Fibroblast of skin of right quadriceps (primary cell): ENCODE measurements around the gene KIAA1217.
"Not testable (repeated sequence)": the region's sequence is repeated elsewhere in the genome, so short reads cannot be mapped to it uniquely, and the experiment has no call there.

Experiments used
- DNase-seq: peaks from one replicate; pipeline ENCODE4 v3.0.0-alpha.2; 2013

Gene KIAA1217

GRCh38 chr10:24468281-24468751, 259.4 kb downstream of the KIAA1217 start:
- DNase-seq = no peak

GRCh38 chr10:24469993-24470392, 261.1 kb downstream of the KIAA1217 start:
- DNase-seq = no peak

GRCh38 chr10:24475598-24475997, 266.7 kb downstream of the KIAA1217 start:
- no peak for DNase-seq

GRCh38 chr10:24476913-24477701, 268.2 kb downstream of the KIAA1217 start:
- no peak for DNase-seq

- DNase-seq = no peak
Measured at GRCh38 chr10:24477915-24478314, 269.0 kb downstream of the KIAA1217 start.

GRCh38 chr10:24479806-24480205, 270.9 kb downstream of the KIAA1217 start:
- DNase-seq = no peak

- no peak for DNase-seq
Measured at GRCh38 chr10:24480447-24480846, 271.5 kb downstream of the KIAA1217 start.

- no peak for DNase-seq
Measured at GRCh38 chr10:24481241-24481640, 272.3 kb downstream of the KIAA1217 start.

- DNase-seq = not testable (repeated sequence)
Measured at GRCh38 chr10:24482713-24483112, 273.8 kb downstream of the KIAA1217 start.

- peak; percentile 55 for DNase-seq
Measured at GRCh38 chr10:24483701-24484100, 274.8 kb downstream of the KIAA1217 start.

GRCh38 chr10:24484771-24485170, 275.8 kb downstream of the KIAA1217 start:
- no peak for DNase-seq

- no peak for DNase-seq
Measured at GRCh38 chr10:24485304-24485703, 276.4 kb downstream of the KIAA1217 start.

GRCh38 chr10:24488631-24489030, 279.7 kb downstream of the KIAA1217 start:
- DNase-seq = no peak

- DNase-seq = no peak
Measured at GRCh38 chr10:24493165-24493564, 284.2 kb downstream of the KIAA1217 start.

- DNase-seq = no peak
Measured at GRCh38 chr10:24494236-24494635, 285.3 kb downstream of the KIAA1217 start.

- DNase-seq = no peak
Measured at GRCh38 chr10:24494777-24495176, 285.8 kb downstream of the KIAA1217 start.

- DNase-seq = no peak
Measured at GRCh38 chr10:24495666-24496460, 286.9 kb downstream of the KIAA1217 start.

- no peak for DNase-seq
Measured at GRCh38 chr10:24496906-24497305, 288.0 kb downstream of the KIAA1217 start.

GRCh38 chr10:24501056-24501711, 292.2 kb downstream of the KIAA1217 start:
- peak; percentile 46 for DNase-seq

GRCh38 chr10:24502006-24502405, 293.1 kb downstream of the KIAA1217 start:
- DNase-seq = no peak

GRCh38 chr10:24502801-24503460, 294.0 kb downstream of the KIAA1217 start:
- DNase-seq = no peak

GRCh38 chr10:24503461-24504320, 294.8 kb downstream of the KIAA1217 start:
- DNase-seq = peak; percentile 51
